MM.1S (cell line): ENCODE data around the gene H19.

Experiments used
- DNase-seq: peaks from one replicate; pipeline ENCODE4 v3.0.0-alpha.2; 2015
- H2AFZ ChIP-seq: fragments of 300-600 bp; sonication (generic); 2 replicates; pipeline ENCODE4 v1.6.0; 2016; ENCODE audit warnings: antibody characterized with exemption, low read length
- H3F3A ChIP-seq: fragments of 300-600 bp; sonication (generic); 2 replicates; pipeline ENCODE4 v1.6.1; 2016; ENCODE audit warnings: mild to moderate bottlenecking, antibody characterized with exemption, low read length, moderate library complexity, mixed read lengths; ENCODE audit not compliant: insufficient read depth
- H3K27ac ChIP-seq: fragments of 300-600 bp; sonication (generic); 2 replicates; pipeline ENCODE4 v1.5.1; 2016; ENCODE audit warnings: mild to moderate bottlenecking, low read length
- H3K27me3 ChIP-seq: fragments of 300-600 bp; sonication (generic); replicated peaks from 2 replicates; pipeline ENCODE4 v1.6.0; 2016; ENCODE audit warnings: low read length; ENCODE audit not compliant: insufficient read depth
- H3K36me3 ChIP-seq: fragments of 300-600 bp; sonication (generic); replicated peaks from 2 replicates; pipeline ENCODE4 v1.6.1; 2016; ENCODE audit warnings: mild to moderate bottlenecking, low read length, mixed read lengths; ENCODE audit not compliant: insufficient read depth
- H3K4me1 ChIP-seq: fragments of 300-600 bp; sonication (generic); 2 replicates; pipeline ENCODE4 v1.6.1; 2016; ENCODE audit warnings: low read length, mixed read lengths
- H3K4me2 ChIP-seq: fragments of 300-600 bp; sonication (generic); 2 replicates; pipeline ENCODE4 v1.6.0; 2016; ENCODE audit warnings: low read depth, low read length
- H3K4me3 ChIP-seq: fragments of 300-600 bp; sonication (generic); 2 replicates; pipeline ENCODE4 v1.5.1; 2016; ENCODE audit warnings: low read length, mixed read lengths
- H3K79me2 ChIP-seq: fragments of 300-600 bp; sonication (generic); 2 replicates; pipeline ENCODE4 v1.6.1; 2016; ENCODE audit warnings: mixed run types, low read length, mixed read lengths
- H3K9ac ChIP-seq: fragments of 300-600 bp; sonication (generic); 2 replicates; pipeline ENCODE4 v1.6.1; 2016; ENCODE audit warnings: low read length, mixed read lengths
- H3K9me2 ChIP-seq: fragments of 300-600 bp; sonication (generic); replicated peaks from 2 replicates; pipeline ENCODE4 v1.6.1; 2016; ENCODE audit warnings: mild to moderate bottlenecking, low read length, mixed read lengths; ENCODE audit not compliant: insufficient read depth
- H3K9me3 ChIP-seq: fragments of 300-600 bp; sonication (generic); replicated peaks from 2 replicates; pipeline ENCODE4 v1.6.1; 2016; ENCODE audit warnings: mild to moderate bottlenecking, low read length, mixed read lengths; ENCODE audit not compliant: insufficient read depth
- H4K20me1 ChIP-seq: fragments of 300-600 bp; sonication (generic); 2 replicates; pipeline ENCODE4 v1.6.1; 2016; ENCODE audit warnings: mild to moderate bottlenecking, low read length, moderate library complexity, mixed read lengths; ENCODE audit not compliant: insufficient read depth
- EZH2 ChIP-seq: fragments of 300-600 bp; sonication (generic); optimal IDR thresholded peaks from 2 replicates; pipeline ENCODE3; 2017; ENCODE audit warnings: low read depth, mild to moderate bottlenecking, antibody characterized with exemption, low read length, mixed read lengths
- EZH2phosphoT487 ChIP-seq: fragments of 300-600 bp; sonication (generic); IDR thresholded peaks from 2 replicates; pipeline ENCODE4 v1.6.1; 2018; ENCODE audit warnings: antibody characterized with exemption, low read length
- TF ChIP-seq, protein P1 (sequence below): fragments of 300-600 bp; sonication (generic); IDR thresholded peaks from 2 replicates; pipeline ENCODE4 v1.5.1; 2016; ENCODE audit warnings: antibody characterized with exemption, low read length, mixed read lengths

The H19 gene

DNA sequence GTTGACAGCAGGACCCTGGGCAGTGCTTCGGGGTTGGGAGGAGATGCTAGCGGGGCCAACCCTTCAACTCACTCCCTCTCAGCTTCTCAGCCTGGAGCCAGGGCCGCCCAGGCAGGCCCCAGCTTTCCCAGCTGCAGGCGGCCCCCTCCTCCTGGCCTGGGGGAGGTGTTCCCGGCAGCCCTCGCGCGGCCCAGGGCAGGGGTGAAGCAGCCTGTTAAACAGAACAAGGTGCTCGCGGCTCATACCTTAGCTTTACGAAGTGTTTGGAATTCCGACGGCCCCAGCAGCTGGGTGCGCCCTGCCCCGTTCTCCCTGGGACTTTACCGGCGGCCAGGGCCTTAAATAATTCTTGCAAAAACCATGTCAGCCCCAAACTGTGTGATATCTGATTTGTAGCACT is 33.3 kb downstream of the H19 start:
- Histone ChIP-seq H3K27me3 (no peaks in the 10 kb centered on the region), H3F3A (no peaks in the 10 kb centered on the region), H3K27ac (no peak overlapping the region), H3K9me3 (no peaks in the 10 kb centered on the region), H3K36me3 (no peaks in the 10 kb centered on the region), H3K4me1 (no peaks in the 10 kb centered on the region), H3K4me2 (no peak overlapping the region), H3K4me3 (no peak overlapping the region), H2AFZ (no peak overlapping the region), H3K9me2 (no peaks in the 10 kb centered on the region), H3K79me2 (no peaks in the 10 kb centered on the region), H4K20me1 (no peaks in the 10 kb centered on the region), H3K9ac (no peak overlapping the region)
- no peak for DNase-seq
- TF ChIP-seq, protein P1, sequence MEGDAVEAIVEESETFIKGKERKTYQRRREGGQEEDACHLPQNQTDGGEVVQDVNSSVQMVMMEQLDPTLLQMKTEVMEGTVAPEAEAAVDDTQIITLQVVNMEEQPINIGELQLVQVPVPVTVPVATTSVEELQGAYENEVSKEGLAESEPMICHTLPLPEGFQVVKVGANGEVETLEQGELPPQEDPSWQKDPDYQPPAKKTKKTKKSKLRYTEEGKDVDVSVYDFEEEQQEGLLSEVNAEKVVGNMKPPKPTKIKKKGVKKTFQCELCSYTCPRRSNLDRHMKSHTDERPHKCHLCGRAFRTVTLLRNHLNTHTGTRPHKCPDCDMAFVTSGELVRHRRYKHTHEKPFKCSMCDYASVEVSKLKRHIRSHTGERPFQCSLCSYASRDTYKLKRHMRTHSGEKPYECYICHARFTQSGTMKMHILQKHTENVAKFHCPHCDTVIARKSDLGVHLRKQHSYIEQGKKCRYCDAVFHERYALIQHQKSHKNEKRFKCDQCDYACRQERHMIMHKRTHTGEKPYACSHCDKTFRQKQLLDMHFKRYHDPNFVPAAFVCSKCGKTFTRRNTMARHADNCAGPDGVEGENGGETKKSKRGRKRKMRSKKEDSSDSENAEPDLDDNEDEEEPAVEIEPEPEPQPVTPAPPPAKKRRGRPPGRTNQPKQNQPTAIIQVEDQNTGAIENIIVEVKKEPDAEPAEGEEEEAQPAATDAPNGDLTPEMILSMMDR: no peak
- TF ChIP-seq EZH2: no peak
- no peak for TF ChIP-seq EZH2phosphoT487

DNA sequence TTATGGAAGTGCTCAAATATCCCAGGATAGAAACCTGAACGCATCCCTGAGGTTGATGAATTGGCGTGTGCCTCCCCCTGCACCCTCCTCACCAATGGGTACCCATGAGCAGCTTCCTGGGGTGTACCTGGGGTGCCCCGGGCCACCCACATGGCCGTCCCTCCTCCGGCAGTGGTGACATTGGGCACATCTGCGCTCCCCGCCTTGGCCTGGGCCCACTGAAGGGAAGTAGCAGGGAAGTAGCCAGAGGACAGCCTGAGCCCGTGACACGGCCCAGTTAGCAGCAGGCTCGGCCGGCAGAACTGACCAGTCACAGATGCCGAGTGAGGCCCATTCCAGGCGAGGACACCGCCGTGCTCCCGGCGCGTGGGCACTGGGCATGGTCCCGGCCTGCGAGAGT is 33.8 kb downstream of the H19 start:
- DNase-seq: no peak
- H3F3A ChIP-seq: no peaks in the 10 kb centered on the region
- no peaks in the 10 kb centered on the region for H3K9me3 ChIP-seq
- H3K27me3 ChIP-seq: no peaks in the 10 kb centered on the region
- no peak overlapping the region for H3K4me2 ChIP-seq
- TF ChIP-seq EZH2 (no peak), EZH2phosphoT487 (no peak)
- TF ChIP-seq, protein P1: no peak
- no peaks in the 10 kb centered on the region for H3K79me2 ChIP-seq
- no peak overlapping the region for H3K9ac ChIP-seq
- H3K9me2 ChIP-seq: no peaks in the 10 kb centered on the region
- no peaks in the 10 kb centered on the region for H3K4me1 ChIP-seq
- H2AFZ ChIP-seq: no peak overlapping the region
- H3K27ac ChIP-seq: no peak overlapping the region
- H4K20me1 ChIP-seq: no peaks in the 10 kb centered on the region
- no peaks in the 10 kb centered on the region for H3K36me3 ChIP-seq
- H3K4me3 ChIP-seq: no peak overlapping the region

GRCh38 chr11:1959786-1960185 is 37.9 kb downstream of the H19 start:
- H3K27ac ChIP-seq: no peak overlapping the region
- H3K4me1 ChIP-seq: no peaks in the 10 kb centered on the region
- H3K4me2 ChIP-seq: no peak overlapping the region
- H4K20me1 ChIP-seq: no peaks in the 10 kb centered on the region
- H3K36me3 ChIP-seq: no peaks in the 10 kb centered on the region
- H3K9ac ChIP-seq: no peak overlapping the region
- TF ChIP-seq EZH2: no peak
- TF ChIP-seq, protein P1: no peak
- no peak for TF ChIP-seq EZH2phosphoT487
- no peaks in the 10 kb centered on the region for H3K27me3 ChIP-seq
- H3F3A ChIP-seq: no peaks in the 10 kb centered on the region
- H2AFZ ChIP-seq: no peak overlapping the region
- no peaks in the 10 kb centered on the region for H3K79me2 ChIP-seq
- no peaks in the 10 kb centered on the region for H3K9me3 ChIP-seq
- no peaks in the 10 kb centered on the region for H3K9me2 ChIP-seq
- no peak for DNase-seq
- H3K4me3 ChIP-seq: no peak overlapping the region
